RPMI7951 (cell line): ENCODE measurements around the gene ARHGEF4. TPM values are rescaled to one million over a fixed set of nuclear protein-coding genes. Genes with fewer than 3 reads are reported as not detected.

Source experiments
- DNase-seq: peaks from one replicate; pipeline ENCODE4 v3.0.0-alpha.2; 2012; ENCODE audit warnings: low read depth
- total RNA-seq: library from RNA; depleted of rRNA; stranded (reverse); fragments of >200 nt; shearing (Covaris generic); gene quantifications from 2 replicates; pipeline ENCODE4 v1.2.3, GENCODE V29; 2014

The ARHGEF4 gene
- total RNA-seq, 1 experiment from 2014 or later = 2.2 TPM

GRCh38 chr2:130851624-130852382 lies 15.1 kb downstream of the ARHGEF4 start:
- DNase-seq = no peak

DNA sequence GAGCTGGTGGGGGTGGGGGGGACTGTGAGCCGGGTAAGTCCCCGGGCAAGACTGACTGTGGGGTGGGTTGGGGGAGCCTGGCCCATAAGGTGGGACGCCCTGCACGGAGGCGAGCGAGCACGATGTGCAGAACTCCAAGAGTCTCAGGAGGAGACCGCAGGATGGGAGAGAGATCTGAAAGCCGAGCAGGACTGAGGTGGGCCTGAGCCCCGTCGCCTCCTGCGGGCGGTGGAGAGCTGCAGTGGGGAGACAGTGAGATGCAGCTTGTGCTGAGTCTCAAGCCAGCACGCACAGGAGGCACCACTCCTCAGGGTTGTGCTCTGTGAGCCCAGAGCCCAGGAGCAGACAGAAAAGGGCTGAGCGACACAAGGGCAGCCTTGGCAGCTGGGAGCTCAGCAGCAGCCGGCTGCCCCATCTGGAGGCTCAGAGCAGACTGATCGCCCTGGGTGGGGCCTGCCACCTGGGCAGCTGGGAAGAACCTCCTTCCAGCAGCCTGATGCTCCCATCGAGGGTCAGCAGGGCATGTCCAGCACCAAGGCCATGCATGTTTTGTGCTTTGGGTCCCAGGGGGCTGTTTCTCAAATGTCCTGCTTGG lies 15.9 kb downstream of the ARHGEF4 start:
- DNase-seq = no peak

GRCh38 chr2:130853391-130853790 lies 16.7 kb downstream of the ARHGEF4 start:
- no peak for DNase-seq

- no peak for DNase-seq
These were observed 17.6 kb downstream of the ARHGEF4 start for GRCh38 chr2:130854301-130854700.

DNA sequence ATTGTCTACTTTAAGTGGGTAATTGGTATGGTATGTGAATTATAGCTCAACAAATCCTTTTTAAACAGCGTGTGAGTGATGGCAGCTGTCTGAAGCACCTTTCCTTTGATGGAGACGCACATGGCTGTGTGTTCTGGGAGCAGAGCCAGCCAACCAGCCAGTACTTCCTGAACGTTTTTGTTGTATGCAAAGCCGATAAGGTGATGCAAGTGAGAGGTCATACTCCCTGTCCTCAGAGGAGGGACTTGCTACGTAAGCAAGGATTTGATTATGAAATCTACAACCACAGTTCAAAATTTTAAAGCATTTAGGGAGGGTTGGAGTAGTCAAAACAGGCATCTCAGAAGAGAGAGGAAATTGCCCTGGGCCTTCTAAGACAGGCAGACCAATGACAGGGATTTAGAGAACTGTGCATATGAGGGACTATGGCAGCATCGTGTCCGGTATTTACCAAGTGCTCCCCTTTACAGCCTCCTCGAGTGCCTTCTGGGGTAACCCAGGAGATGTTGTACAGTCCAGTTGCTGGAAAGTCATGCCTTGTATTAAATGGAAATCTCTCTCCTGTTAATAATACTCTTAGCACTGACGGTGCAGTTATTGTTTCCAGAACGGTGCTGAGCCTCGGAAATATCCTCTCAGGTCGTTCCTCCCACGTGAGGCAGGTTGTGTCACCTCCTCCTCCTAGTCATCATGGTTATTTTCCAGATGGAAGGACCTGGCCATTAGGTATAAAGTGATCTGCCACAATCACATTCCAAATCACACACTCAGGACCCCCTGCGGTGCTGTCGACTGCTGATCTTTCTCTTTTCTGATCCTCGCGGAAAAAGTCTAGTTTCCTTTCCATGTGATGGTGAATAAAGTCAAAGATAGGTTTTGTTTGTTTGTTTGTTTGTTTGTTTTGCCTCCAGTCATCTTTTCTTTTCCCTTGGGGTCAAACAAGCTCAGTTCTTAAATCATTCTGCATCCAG lies 28.4 kb downstream of the ARHGEF4 start:
- peak; percentile 74 for DNase-seq

DNA sequence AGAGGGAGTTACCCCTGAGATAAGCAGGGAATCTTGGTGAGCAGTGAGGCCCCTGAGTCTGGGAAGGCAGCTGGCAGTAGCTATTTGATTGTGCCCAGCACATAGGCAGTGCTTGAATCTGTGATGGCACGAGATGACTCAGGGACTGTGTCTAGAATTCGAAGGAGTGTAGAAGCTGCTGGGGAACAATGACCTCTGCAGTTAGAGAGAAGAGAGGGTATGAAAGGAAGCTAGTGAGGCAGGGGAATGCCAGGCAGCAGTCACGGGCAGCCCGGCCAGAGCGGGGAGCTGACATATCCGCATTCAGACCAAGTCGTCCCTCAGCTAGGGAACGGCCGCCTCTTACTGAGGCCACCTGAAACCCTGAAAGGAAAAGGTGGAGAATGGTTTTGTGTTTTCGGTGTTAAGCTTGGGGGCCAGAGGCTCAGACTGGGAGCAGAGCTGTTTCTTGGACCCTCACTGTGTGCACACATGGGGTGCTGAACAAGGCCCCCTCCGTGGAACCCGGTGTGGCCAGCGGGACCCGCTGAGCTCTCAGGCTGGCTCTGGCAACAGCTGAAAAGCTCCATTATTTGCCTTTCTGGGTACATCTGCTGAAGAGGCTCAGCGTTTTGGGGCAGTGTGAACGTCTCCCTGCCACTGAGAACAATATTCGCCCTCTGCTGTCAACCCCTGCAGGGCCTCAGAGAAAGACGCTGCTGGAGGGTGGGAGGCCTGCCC lies 32.9 kb downstream of the ARHGEF4 start:
- DNase-seq = peak; percentile 36

- no peak for DNase-seq
These were observed 33.4 kb downstream of the ARHGEF4 start for GRCh38 chr2:130870161-130870485.

DNA sequence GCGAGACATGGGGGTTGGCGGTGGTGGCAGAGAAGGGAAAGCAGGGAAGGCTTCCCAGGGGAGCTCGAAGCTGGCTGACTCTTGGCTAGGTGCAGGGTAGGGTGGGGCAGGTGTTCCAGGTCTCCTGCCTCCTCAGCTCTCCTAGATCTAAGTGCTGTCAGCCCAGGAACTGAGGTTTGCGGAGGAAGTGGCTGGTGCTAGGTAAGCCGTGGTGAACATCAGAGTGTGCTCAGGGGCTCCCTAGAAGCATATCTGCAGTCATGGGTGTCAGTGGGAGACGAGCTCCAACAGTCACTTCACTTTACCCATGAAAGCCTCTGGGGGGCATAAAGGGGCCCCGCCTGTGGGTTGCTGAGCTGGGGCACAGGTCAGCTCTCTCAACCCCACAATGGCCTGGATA lies 34.1 kb downstream of the ARHGEF4 start:
- DNase-seq = no peak

DNA sequence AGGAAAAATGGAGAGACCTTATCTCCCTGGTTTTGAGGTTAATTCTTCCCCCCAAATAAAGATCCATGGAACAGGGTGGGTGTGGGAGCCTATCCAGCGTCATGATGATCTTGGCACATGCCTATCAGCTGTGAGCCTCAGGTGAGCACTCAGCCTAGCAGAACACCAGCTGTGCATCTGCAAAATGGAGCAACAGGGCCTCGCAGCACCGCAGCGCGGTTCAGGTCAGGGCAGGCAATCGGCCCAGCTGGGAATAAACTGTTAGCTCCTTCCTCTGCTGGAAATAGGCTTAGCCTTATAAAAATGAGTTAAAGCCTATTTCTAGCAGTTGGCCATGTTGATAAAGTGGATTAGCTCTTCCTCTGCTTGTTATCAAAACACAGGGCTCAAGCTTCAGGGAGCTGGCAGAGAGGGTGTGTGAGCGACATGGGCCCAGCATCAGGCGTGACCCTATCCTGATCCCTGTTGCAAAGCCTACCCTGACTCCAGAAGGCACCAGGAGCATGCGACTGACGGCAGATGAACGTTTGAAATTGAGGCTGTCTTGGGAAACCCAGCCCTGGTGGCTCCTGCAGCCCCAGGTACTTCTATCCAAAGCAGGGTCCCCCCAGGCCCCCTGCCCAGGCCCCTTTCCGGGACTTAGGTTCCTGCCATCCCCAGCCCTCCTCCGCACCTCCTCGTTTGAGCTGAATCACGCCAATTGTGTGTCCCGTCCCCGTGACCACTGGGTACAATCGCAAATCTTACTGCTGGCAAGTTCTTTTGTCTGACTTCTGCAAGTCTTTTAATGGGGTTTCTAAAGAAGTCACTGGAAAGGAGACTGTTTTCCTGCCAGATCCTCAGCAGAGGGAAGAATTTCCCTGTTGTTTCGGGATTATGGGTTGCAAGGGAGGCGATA lies 35.4 kb downstream of the ARHGEF4 start:
- no peak for DNase-seq

DNA sequence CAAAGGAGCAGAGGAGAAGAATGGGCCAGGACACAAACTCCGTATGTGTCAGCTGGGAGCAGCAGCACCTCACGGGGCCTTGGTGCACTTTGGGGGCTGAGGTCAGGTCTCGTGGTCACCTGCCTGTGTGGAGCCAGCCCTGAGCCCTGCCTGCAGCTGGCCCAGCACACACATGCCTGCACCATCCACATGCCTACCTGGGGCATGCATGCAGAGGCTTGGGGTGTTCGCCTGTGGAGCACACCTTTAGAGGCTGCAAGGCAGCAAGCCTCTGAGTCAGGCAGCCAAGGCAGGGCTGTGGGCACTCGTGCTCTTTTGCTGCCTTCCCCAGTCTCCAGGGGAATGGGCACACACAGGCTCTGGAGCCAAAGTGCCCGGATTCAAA lies 36.0 kb downstream of the ARHGEF4 start:
- no peak for DNase-seq

DNA sequence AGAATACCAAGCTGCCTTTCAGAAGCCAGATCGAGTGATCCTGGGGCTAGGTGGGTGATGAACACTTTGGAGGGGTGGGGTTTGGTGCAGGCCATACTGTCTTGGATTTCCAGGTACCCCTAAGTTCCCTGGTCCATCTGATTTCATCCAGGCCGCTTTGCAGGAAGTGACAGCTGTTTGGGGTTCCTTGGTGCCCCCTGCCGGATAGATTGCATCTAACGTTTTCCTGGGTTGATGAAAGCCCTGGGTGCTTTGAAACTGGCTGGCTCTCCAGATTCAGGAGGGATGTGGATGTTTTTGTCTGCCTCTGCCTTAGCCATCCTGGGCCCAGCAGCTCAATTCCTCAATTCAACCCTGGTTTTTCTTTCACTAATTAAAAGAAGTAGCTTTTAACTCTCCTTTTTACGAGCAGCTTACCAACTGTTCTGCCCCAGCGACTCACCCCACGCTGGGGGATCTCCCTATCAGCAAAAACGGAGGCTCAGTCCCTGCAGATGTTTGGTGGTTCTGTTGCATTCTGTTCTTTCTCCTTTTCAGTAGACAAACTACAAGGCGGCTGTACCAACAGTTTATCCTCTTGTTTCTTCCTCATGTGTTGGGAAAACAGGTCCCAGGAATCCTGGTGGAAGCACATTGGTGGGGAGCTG lies 37.1 kb downstream of the ARHGEF4 start:
- DNase-seq = peak; percentile 68

DNA sequence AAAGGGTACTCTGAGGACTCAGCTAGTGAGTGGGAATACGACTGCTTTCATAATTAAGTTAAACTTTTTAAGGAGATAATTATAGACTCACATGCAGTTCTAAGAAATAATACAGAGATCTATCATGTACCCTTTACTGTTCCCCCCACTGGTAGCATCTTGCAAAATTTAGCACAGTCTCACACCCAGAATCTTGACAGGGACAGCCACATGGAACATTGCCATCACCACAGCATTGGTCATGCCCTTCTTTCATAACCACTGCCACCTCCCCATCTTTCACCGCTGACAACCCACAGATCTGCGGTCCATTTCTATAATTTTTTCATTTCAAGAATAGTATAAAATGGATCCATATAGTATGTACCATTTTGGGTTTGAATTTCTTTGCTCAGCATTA lies 37.8 kb downstream of the ARHGEF4 start:
- DNase-seq = peak; percentile 23

DNA sequence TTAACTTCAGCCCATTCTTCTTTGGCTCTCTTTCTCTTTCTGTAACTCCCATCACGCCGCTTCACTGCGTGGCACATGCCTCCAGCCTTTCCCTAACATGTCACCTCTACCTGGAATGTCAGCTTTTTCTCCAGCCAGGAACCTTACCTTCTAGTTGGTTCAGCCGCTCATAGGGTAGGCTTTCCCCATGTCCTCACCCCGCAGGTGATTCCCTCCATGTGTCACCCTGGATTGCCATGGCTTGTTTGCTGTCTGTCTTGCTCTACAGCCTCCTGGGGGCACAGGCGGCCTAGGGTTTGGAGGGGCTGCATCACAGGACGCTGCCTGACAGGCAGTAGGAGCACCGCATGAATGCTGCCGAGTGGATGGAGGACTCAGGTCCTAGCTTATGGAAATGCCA lies 39.2 kb downstream of the ARHGEF4 start:
- DNase-seq = no peak

DNA sequence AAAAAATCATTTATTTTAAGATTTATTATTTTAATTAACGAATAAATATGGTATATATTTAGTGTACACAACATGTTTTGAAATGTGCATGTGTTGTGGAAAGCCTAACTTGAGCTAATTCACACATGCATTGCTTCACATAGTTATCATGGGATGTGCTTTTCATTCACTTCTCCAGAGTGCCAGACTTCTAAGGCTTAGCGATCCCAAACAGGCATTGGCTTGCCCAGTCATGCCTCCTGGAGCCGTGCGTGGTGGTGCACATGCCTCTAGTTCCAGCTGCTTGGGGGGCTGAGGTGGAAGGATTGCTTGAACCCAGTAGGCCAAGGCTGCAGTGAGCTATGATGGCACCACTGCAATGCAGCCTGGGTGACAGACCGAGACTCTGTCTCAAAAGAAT lies 40.5 kb downstream of the ARHGEF4 start:
- no peak for DNase-seq

DNA sequence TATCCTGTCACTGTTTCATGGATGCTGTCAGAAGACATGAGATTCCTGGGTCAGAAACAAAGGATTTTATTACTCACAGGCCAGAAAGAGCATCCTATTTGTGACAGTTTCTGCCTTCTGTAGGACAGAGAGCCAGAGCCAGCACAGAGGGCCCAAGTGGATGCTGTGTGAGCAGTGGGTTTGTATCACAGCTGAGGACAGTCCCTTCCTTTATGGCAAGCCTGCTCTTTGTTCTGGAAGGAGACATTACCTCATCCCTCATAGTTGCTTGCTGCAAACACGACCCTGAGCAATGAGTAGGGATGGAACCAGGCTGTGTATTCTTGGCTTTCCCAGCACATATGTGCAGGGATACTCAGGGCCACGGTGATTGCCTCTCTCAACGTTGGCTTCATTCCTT lies 41.6 kb downstream of the ARHGEF4 start:
- DNase-seq = no peak

DNA sequence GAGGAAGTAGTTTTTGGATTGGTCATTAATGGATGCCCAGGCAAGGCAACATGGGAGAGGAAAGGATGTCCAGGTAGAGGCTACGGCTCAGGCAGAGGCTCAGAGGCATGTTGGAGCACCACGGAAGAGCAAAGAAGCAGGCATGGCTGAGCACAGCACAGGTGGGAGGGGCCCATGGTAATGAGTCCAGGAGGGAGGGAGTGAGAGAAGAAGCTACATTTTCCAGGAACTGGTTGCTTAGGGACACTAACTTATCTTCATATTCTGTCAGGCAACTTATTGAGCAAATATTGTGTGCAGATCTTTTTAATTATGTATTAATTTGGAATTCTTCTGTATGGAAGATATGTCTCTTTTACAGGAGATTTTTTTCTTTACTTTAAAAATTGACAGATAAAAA lies 42.2 kb downstream of the ARHGEF4 start:
- no peak for DNase-seq

GRCh38 chr2:130882111-130882690 lies 45.5 kb downstream of the ARHGEF4 start:
- no peak for DNase-seq

GRCh38 chr2:130882991-130883390 lies 46.3 kb downstream of the ARHGEF4 start:
- DNase-seq = no peak

GRCh38 chr2:130883496-130883895 lies 46.8 kb downstream of the ARHGEF4 start:
- DNase-seq = no peak

GRCh38 chr2:130884013-130884412 lies 47.3 kb downstream of the ARHGEF4 start:
- no peak for DNase-seq
